CD4-positive, alpha-beta T cell (primary cell): Measurements from ENCODE around the gene ITGB2. TPM values are rescaled to one million over a fixed set of nuclear protein-coding genes. Genes with fewer than 3 reads are reported as not detected.

ENCODE experiments used
- ATAC-seq: fragments of 200-7000 bp; cut with Tn5 transposase; one replicate; pipeline ENCODE4 v1.10.0; 2022; ENCODE audit warnings: mild to moderate bottlenecking; ENCODE audit not compliant: poor library complexity
- CTCF ChIA-PET: fragments of 350-600 bp; sonication (Branson Sonifier 250); formaldehyde crosslinking; loops from one replicate; lab custom pipeline; 2021; ENCODE audit warnings: antibody characterized with exemption, inconsistent platforms; lab: Charles Lee
- POLR2A ChIA-PET: fragments of 350-600 bp; sonication (Branson Sonifier 250); formaldehyde crosslinking; loops from one replicate; lab custom pipeline; 2021; ENCODE audit warnings: antibody characterized with exemption, inconsistent platforms; lab: Charles Lee
- DNase-seq, 14 experiments: peaks; one replicate each; pipeline ENCODE4 v3.0.0-alpha.2; 2013 to 2020; ENCODE audit warnings: mixed read lengths in 2 of 14
- H3K27ac ChIP-seq, 2 donors: one replicate each; pipeline versions ENCODE4 v1.5.1 to v1.7.0; 2013; ENCODE audit warnings: low read length in 2 of 2, low read depth in 1 of 2, mild to moderate bottlenecking in 1 of 2
- H3K27me3 ChIP-seq, 2 experiments: 1 replicate in 1 of 2; 2 replicates in 1 of 2; pipeline versions ENCODE4 v1.6.1 to v1.7.0; 2013; ENCODE audit warnings: low read length in 2 of 2, control low read depth in 1 of 2, mild to moderate bottlenecking in 1 of 2, moderate library complexity in 1 of 2; ENCODE audit not compliant: insufficient read depth in 2 of 2, control insufficient read depth in 1 of 2
- H3K36me3 ChIP-seq: one replicate; pipeline ENCODE4 v1.6.1; 2013; ENCODE audit warnings: low read length, control low read depth; ENCODE audit not compliant: insufficient read depth
- H3K4me1 ChIP-seq: one replicate; pipeline ENCODE4 v1.6.1; 2013; ENCODE audit warnings: low read length, control low read depth; ENCODE audit not compliant: insufficient read depth
- H3K4me3 ChIP-seq: one replicate; pipeline ENCODE4 v1.5.1; 2013; ENCODE audit warnings: mild to moderate bottlenecking, low read length, moderate library complexity
- H3K9me3 ChIP-seq, 2 experiments: 1 replicate in 1 of 2; 2 replicates in 1 of 2; pipeline versions ENCODE4 v1.6.1 to v1.7.0; 2013; ENCODE audit warnings: low read length in 2 of 2, mild to moderate bottlenecking in 2 of 2, control low read depth in 1 of 2, moderate library complexity in 1 of 2; ENCODE audit not compliant: control insufficient read depth in 1 of 2, insufficient read depth in 1 of 2
- H3K27ac Mint-ChIP-seq: one replicate; pipeline ENCODE4 v1.8.0; 2020; ENCODE audit warnings: mixed read lengths
- H3K27me3 Mint-ChIP-seq: one replicate; pipeline ENCODE4 v1.8.0; 2021; ENCODE audit warnings: mixed read lengths
- H3K36me3 Mint-ChIP-seq: one replicate; pipeline ENCODE4 v1.8.0; 2021; ENCODE audit warnings: low read depth, mixed read lengths
- H3K4me1 Mint-ChIP-seq: one replicate; pipeline ENCODE4 v1.8.0; 2021; ENCODE audit warnings: low read depth, mixed read lengths
- H3K4me3 Mint-ChIP-seq: one replicate; pipeline ENCODE4 v1.8.0; 2020; ENCODE audit warnings: mild to moderate bottlenecking, mixed read lengths
- H3K9me3 Mint-ChIP-seq: one replicate; pipeline ENCODE4 v1.8.0; 2020; ENCODE audit warnings: mixed read lengths
- CTCF ChIP-seq: fragments of 200-600 bp; IDR thresholded peaks from one replicate; pipeline ENCODE4 v1.8.0; 2022; ENCODE audit warnings: antibody characterized with exemption, mild to moderate bottlenecking
- intact Hi-C, 2 experiments: fragments of 100-400 bp; cut with DNase I in 1 of 2; cut with micrococcal nuclease in 1 of 2; formaldehyde crosslinking; loops; one replicate each; pipeline versions ENCODE4 v1.15.1 to v1.9.0; 2023 to 2025; cut with DNase I, micrococcal nuclease
- total RNA-seq, 174 experiments: library from RNA in 2 of 174; stranded (reverse) in 2 of 174; gene quantifications; one replicate each; pipeline ENCODE4 v1.2.3 and lab custom pipeline; 2021 to 2026

Gene ITGB2
- total RNA-seq, 2 experiments from 2014 or later: 283 to 284 TPM

GRCh38 chr21:44942566-44942965, 21.9 kb upstream of the ITGB2 start:
- peaks cover 49% of the 10 kb centered on the region for H3K4me1 ChIP-seq
- no peak overlapping the region for H3K27ac ChIP-seq
- no peaks in the 10 kb centered on the region for H3K9me3 ChIP-seq
- H3K4me3 ChIP-seq: no peak overlapping the region
- H3K36me3 ChIP-seq: peaks cover 35% of the 10 kb centered on the region
- CTCF ChIA-PET: no interaction called here
- H3K36me3 Mint-ChIP-seq: peaks cover 43% of the 10 kb centered on the region
- POLR2A ChIA-PET: no interaction called here
- intact Hi-C loops: no loop called here
- H3K4me1 Mint-ChIP-seq: peaks cover 38% of the 10 kb centered on the region
- TF ChIP-seq CTCF: no peak
- no peaks in the 10 kb centered on the region for H3K27me3 Mint-ChIP-seq
- ATAC-seq: no peak
- H3K4me3 Mint-ChIP-seq: peak overlapping the region; percentile 86
- no peaks in the 10 kb centered on the region for H3K27me3 ChIP-seq
- DNase-seq: peak in 1 of 14 experiments; percentile 3
- peak overlapping the region; percentile 37 for H3K27ac Mint-ChIP-seq
- no peaks in the 10 kb centered on the region for H3K9me3 Mint-ChIP-seq

GRCh38 chr21:44941567-44941966, 20.9 kb upstream of the ITGB2 start:
- H3K4me1 Mint-ChIP-seq: peaks cover 38% of the 10 kb centered on the region
- intact Hi-C loops: no loop called here
- no peak overlapping the region for H3K27ac Mint-ChIP-seq

GRCh38 chr21:44940116-44940631, 19.5 kb upstream of the ITGB2 start:
- ATAC-seq (peak; percentile 47), DNase-seq (peak in 3 of 14 experiments; percentile 41 to 58 (median 52))
- H3K4me1 ChIP-seq: peaks cover 49% of the 10 kb centered on the region
- peak overlapping the region; percentile 64 for H3K27ac Mint-ChIP-seq
- peak overlapping the region; percentile 93 for H3K4me3 Mint-ChIP-seq
- POLR2A ChIA-PET: interaction anchor here (0.9 to 2.6 kb wide), 8 partner anchors 13 to 185 kb away, joined by 3 to 17 read pairs (median 4); partner anchors contain the start of genes ADARB1, PTTG1IP and UBE2G2
- CTCF ChIA-PET: interaction anchor here (0.6 to 1.7 kb wide), 7 partner anchors 10 to 1002 kb away, joined by 3 to 5 read pairs (median 3); partner anchors contain the start of gene UBE2G2
- H3K27me3 Mint-ChIP-seq: no peaks in the 10 kb centered on the region
- peak overlapping the region; percentile 83 for H3K4me3 ChIP-seq
- no peaks in the 10 kb centered on the region for H3K9me3 ChIP-seq
- peaks cover 38% of the 10 kb centered on the region for H3K4me1 Mint-ChIP-seq
- peaks cover 29% of the 10 kb centered on the region for H3K36me3 Mint-ChIP-seq
- no peak for TF ChIP-seq CTCF
- H3K27me3 ChIP-seq: no peaks in the 10 kb centered on the region
- H3K27ac ChIP-seq: no peak overlapping the region
- no peaks in the 10 kb centered on the region for H3K9me3 Mint-ChIP-seq
- peaks cover 18% of the 10 kb centered on the region for H3K36me3 ChIP-seq
- intact Hi-C loops: no loop called here

More at GRCh38 chr21:44941567-44941966, 20.9 kb upstream of the ITGB2 start:
- peak in 1 of 14 experiments; percentile 4 for DNase-seq
- ChIA-PET POLR2A (no interaction called here), CTCF (interaction anchor here (1.1 to 1.6 kb wide), 2 partner anchors 8 to 148 kb away, joined by 3 to 5 read pairs; no protein-coding TSS in a partner anchor)
- Mint-ChIP-seq H3K36me3 (peaks cover 39% of the 10 kb centered on the region), H3K9me3 (no peaks in the 10 kb centered on the region), H3K27me3 (no peaks in the 10 kb centered on the region), H3K4me3 (peak overlapping the region; percentile 86)
- peaks cover 25% of the 10 kb centered on the region for H3K36me3 ChIP-seq
- no peaks in the 10 kb centered on the region for H3K9me3 ChIP-seq
- H3K27ac ChIP-seq: no peak overlapping the region
- H3K4me3 ChIP-seq: no peak overlapping the region
- peaks cover 49% of the 10 kb centered on the region for H3K4me1 ChIP-seq
- no peak for ATAC-seq
- TF ChIP-seq CTCF: no peak
- no peaks in the 10 kb centered on the region for H3K27me3 ChIP-seq
